HCT116 (cell line): ENCODE measurements around the gene CAB39L. TPM values are rescaled to one million over a fixed set of nuclear protein-coding genes. Genes with fewer than 3 reads are reported as not detected.

Source experiments
- ATAC-seq: fragments of 200-7000 bp; cut with Tn5 transposase; 2 replicates; pipeline ENCODE4 v1.9.1; 2020; ENCODE audit warnings: mild to moderate bottlenecking, moderate library complexity
- BruUV-seq: library from RNA; stranded (reverse); fragments of 400-500 nt; replicated peaks from 2 replicates; lab custom pipeline; 2021; lab: Mats Ljungman, UMichigan
- CTCF ChIA-PET: fragments of 300-600 bp; sonication (Branson Sonifier 250); formaldehyde crosslinking; loops from one replicate; lab custom pipeline; 2021; ENCODE audit warnings: antibody characterized with exemption; lab: Charles Lee
- POLR2A ChIA-PET: fragments of 300-600, 350-600 bp; sonication (Branson Sonifier 250); formaldehyde crosslinking; loops from one replicate; lab custom pipeline; 2021; ENCODE audit warnings: antibody characterized with exemption; lab: Charles Lee
- RAD21 ChIA-PET, 2 experiments: fragments of 300-600 bp; sonication (Branson Sonifier 250); formaldehyde crosslinking; loops; one replicate each; lab custom pipeline; 2023; ENCODE audit warnings: low total read pairs in 2 of 2; ENCODE audit not compliant: uncharacterized antibody in 2 of 2, unreplicated experiment in 2 of 2, low non-redundant PET in 1 of 2; lab: Charles Lee
- DNase-seq: peaks from one replicate; pipeline ENCODE4 v3.0.0-alpha.2; 2010; ENCODE audit warnings: low read depth, low spot score
- H2AFZ ChIP-seq: fragments of 200-600 bp; shearing (Covaris generic), sonication (generic); 2 replicates; pipeline ENCODE4 v1.6.1; 2017; ENCODE audit warnings: low read depth, mixed run types, mixed read lengths, antibody characterized with exemption, low read length; ENCODE audit not compliant: poor library complexity, severe bottlenecking
- H3K27ac ChIP-seq: 2 replicates; pipeline ENCODE4 v1.5.1; 2012; ENCODE audit warnings: low read depth, low read length
- H3K27me3 ChIP-seq: fragments of 200-600 bp; sonication (generic); 2 replicates; pipeline ENCODE4 v1.6.1; 2016; ENCODE audit warnings: mixed run types, low read length, mixed read lengths; ENCODE audit not compliant: insufficient read depth
- H3K36me3 ChIP-seq, 2 experiments: fragments of 200-500 bp in 1 of 2; fragments of 200-600 bp in 1 of 2; sonication (Bioruptor generic) in 1 of 2; sonication (generic) in 1 of 2; 2 replicates each; pipeline versions ENCODE4 v1.5.1 to v1.6.1; 2014 to 2016; ENCODE audit warnings: low read length in 2 of 2, inconsistent platforms in 1 of 2, mixed read lengths in 1 of 2, mixed run types in 1 of 2; ENCODE audit not compliant: insufficient read depth in 2 of 2, control insufficient read depth in 1 of 2
- H3K4me1 ChIP-seq, 2 experiments: fragments of 200-600 bp in 1 of 2; sonication (generic) in 1 of 2; 2 replicates each; pipeline versions ENCODE4 v1.5.1 to v1.6.1; 2012 to 2017; ENCODE audit warnings: low read length in 2 of 2, inconsistent platforms in 1 of 2, mild to moderate bottlenecking in 1 of 2, mixed read lengths in 1 of 2, mixed run types in 1 of 2, moderate library complexity in 1 of 2; ENCODE audit not compliant: insufficient read depth in 2 of 2, control insufficient read depth in 1 of 2
- H3K4me2 ChIP-seq: fragments of 200-600 bp; sonication (generic); 2 replicates; pipeline ENCODE4 v1.6.1; 2017; ENCODE audit warnings: mixed run types, low read length, mixed read lengths
- H3K4me3 ChIP-seq, 2 experiments: fragments of 200-600 bp in 1 of 2; sonication (generic) in 1 of 2; replicated peaks in 1 of 2; 2 replicates each; pipeline ENCODE4 v1.5.1; 2011 to 2016; ENCODE audit warnings: low read length in 2 of 2, control low read depth in 1 of 2, low read depth in 1 of 2, mild to moderate bottlenecking in 1 of 2, mixed read lengths in 1 of 2, mixed run types in 1 of 2
- H3K79me2 ChIP-seq: fragments of 200-600 bp; sonication (generic); 2 replicates; pipeline ENCODE4 v1.6.1; 2017; ENCODE audit warnings: mild to moderate bottlenecking, mixed run types, low read length, moderate library complexity, mixed read lengths; ENCODE audit not compliant: insufficient read depth
- H3K9ac ChIP-seq: fragments of 200-600 bp; sonication (generic); 2 replicates; pipeline ENCODE4 v1.6.1; 2016; ENCODE audit warnings: low read length, mixed read lengths
- H3K9me2 ChIP-seq: fragments of 200-600 bp; sonication (generic), shearing (Covaris generic); 2 replicates; pipeline ENCODE4 v1.6.1; 2017; ENCODE audit warnings: mixed run types, mild to moderate bottlenecking, moderate library complexity; ENCODE audit not compliant: insufficient read depth
- H3K9me3 ChIP-seq, 2 experiments: fragments of 200-500 bp in 1 of 2; fragments of 200-600 bp in 1 of 2; sonication (Bioruptor generic) in 1 of 2; sonication (generic) in 1 of 2; 2 replicates each; pipeline ENCODE4 v1.6.1; 2014 to 2017; ENCODE audit warnings: low read length in 2 of 2, mixed read lengths in 2 of 2, inconsistent platforms in 1 of 2, low read depth in 1 of 2, mild to moderate bottlenecking in 1 of 2, mixed run types in 1 of 2, moderate library complexity in 1 of 2; ENCODE audit not compliant: control insufficient read depth in 1 of 2, insufficient read depth in 1 of 2
- H4K20me1 ChIP-seq: fragments of 200-600 bp; sonication (generic), shearing (Covaris generic); 2 replicates; pipeline ENCODE4 v1.6.1; 2017; ENCODE audit warnings: mixed run types, mild to moderate bottlenecking, moderate library complexity; ENCODE audit not compliant: insufficient read depth
- POLR2A ChIP-seq: IDR thresholded peaks from 2 replicates; pipeline ENCODE4 v1.7.0; 2011; ENCODE audit warnings: borderline replicate concordance; ENCODE audit not compliant: insufficient read depth, insufficient read length; ENCODE audit errors: extremely low read depth
- TCF7L2 ChIP-seq: IDR thresholded peaks from 2 replicates; pipeline ENCODE4 v1.7.0; 2011; ENCODE audit warnings: borderline replicate concordance, inconsistent platforms; ENCODE audit not compliant: insufficient read depth, insufficient read length; ENCODE audit errors: extremely low read depth
- YY1 ChIP-seq: IDR thresholded peaks from 2 replicates; pipeline ENCODE4 v1.6.1; 2011; ENCODE audit warnings: low read length, low read depth, moderate library complexity, mild to moderate bottlenecking; ENCODE audit not compliant: insufficient replicate concordance; ENCODE audit errors: extremely low read depth
- ZFX ChIP-seq: fragments of 450-650 bp; IDR thresholded peaks from 2 replicates; pipeline ENCODE4 v1.6.1; 2017
- ZNF274 ChIP-seq: fragments of 200-500 bp; sonication (Bioruptor generic); IDR thresholded peaks from 2 replicates; pipeline ENCODE4 v1.6.1; 2014; ENCODE audit warnings: mild to moderate bottlenecking, low read depth, low read length, inconsistent platforms
- intact Hi-C: fragments of 100-400 bp; cut with micrococcal nuclease; formaldehyde crosslinking; loops from 2 replicates; pipeline ENCODE4 v1.10.0; 2022
- total RNA-seq: library from RNA; stranded (reverse); gene quantifications from one replicate; pipeline ENCODE4 v1.2.1, GENCODE V29; 2021; ENCODE audit not compliant: unreplicated experiment

Gene CAB39L
- total RNA-seq, 1 experiment from 2014 or later, result 6.1 TPM

GRCh38 chr13:49466292-49466838 is 22.5 kb upstream of the CAB39L start:
- TF ChIP-seq POLR2A, result no peak
- TF ChIP-seq YY1, result no peak
- TF ChIP-seq ZFX, result no peak
- TF ChIP-seq ZNF274, result no peak
- intact Hi-C loops, result no loop called here
- Histone ChIP-seq H3K27me3 (no peaks in the 10 kb centered on the region), H3K4me2 (no peak overlapping the region), H3K4me1 (no peaks in the 10 kb centered on the region), H4K20me1 (no peaks in the 10 kb centered on the region), H2AFZ (no peak overlapping the region), H3K79me2 (no peaks in the 10 kb centered on the region), H3K9me3 (no peaks in the 10 kb centered on the region; a peak in 2 of 4 replicates), H3K9ac (no peak overlapping the region), H3K27ac (no peak overlapping the region), H3K9me2 (no peaks in the 10 kb centered on the region), H3K36me3 (no peaks in the 10 kb centered on the region; a peak in 2 of 4 replicates), H3K4me3 (no peak overlapping the region)
- DNase-seq (no peak), ATAC-seq (no peak)
- no TSS peak for BruUV-seq
- ChIA-PET CTCF (no interaction called here), RAD21 (no interaction called here), POLR2A (interaction anchor here (1.5 kb wide), 1 partner anchor 30 kb away, joined by 3 read pairs; the partner anchor contains the start of gene PHF11)

DNA sequence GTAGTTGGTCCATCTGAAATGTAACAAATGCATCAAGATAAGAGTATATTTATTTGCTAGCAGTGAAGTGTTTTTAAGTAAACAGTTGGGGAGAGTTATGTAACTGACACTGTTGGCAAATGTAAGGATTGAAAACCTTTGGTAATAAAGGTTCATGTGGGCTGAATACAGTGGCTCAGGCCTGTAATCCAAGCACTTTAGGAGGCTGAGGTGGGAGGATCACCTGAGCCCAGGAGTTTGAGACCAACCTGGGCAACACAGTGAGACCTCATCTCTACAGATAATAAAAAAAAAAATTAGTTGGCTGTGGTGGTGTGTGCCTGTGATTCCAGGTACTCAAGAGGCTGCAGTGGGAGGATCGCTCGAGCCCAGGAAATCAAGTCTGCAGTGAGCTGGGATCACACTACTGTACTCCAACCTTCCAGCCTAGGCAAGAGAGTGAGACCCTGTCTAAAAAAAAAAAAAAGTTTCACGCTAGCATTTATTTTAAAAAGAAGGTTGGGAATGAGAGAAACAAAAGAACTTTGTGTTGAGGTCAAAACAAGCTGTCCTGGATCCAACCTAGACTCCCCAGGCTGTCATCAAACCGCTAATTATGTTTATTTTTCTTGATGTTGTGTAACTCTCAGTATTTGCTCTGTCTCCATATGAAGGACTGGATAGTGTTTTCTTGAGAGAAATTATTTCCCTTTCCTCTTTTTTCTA is 20.9 kb upstream of the CAB39L start:
- no peak for DNase-seq
- ATAC-seq, result no peak
- no TSS peak for BruUV-seq
- Histone ChIP-seq H3K27me3 (no peaks in the 10 kb centered on the region), H3K4me2 (no peak overlapping the region), H3K4me1 (no peaks in the 10 kb centered on the region), H4K20me1 (no peaks in the 10 kb centered on the region), H3K9me2 (no peaks in the 10 kb centered on the region), H2AFZ (no peak overlapping the region), H3K4me3 (no peak overlapping the region), H3K79me2 (no peaks in the 10 kb centered on the region), H3K27ac (no peak overlapping the region), H3K36me3 (no peaks in the 10 kb centered on the region; a peak in 1 of 4 replicates), H3K9me3 (no peaks in the 10 kb centered on the region; a peak in 2 of 4 replicates), H3K9ac (no peak overlapping the region)
- TF ChIP-seq TCF7L2, result no peak
- POLR2A ChIA-PET, result interaction anchor here (1.5 kb wide), 1 partner anchor 31 kb away, joined by 3 read pairs; the partner anchor contains the start of gene PHF11
- intact Hi-C loops, result no loop called here
- CTCF ChIA-PET, result no interaction called here
- RAD21 ChIA-PET, result no interaction called here
